ENCODE results near the gene PSMA7.

DNA sequence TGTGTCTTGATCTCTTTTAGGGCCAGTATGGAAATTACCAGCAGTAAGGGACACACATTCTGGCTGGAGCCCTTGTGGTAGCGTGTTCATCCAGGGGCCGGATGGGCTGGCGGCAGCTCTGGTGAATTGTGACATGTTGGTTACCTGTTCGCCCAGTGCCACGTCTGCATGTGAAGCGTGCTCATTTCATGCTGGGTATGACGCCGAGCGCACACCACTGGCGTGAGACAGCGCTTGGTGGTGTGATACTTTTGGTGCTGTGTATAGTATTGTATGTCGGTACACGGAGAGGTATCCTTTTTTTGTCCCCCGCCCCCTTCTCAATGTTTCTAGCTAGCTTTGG, 35.9 kb upstream of the PSMA7 start:
- TF ChIP-seq, protein P1, sequence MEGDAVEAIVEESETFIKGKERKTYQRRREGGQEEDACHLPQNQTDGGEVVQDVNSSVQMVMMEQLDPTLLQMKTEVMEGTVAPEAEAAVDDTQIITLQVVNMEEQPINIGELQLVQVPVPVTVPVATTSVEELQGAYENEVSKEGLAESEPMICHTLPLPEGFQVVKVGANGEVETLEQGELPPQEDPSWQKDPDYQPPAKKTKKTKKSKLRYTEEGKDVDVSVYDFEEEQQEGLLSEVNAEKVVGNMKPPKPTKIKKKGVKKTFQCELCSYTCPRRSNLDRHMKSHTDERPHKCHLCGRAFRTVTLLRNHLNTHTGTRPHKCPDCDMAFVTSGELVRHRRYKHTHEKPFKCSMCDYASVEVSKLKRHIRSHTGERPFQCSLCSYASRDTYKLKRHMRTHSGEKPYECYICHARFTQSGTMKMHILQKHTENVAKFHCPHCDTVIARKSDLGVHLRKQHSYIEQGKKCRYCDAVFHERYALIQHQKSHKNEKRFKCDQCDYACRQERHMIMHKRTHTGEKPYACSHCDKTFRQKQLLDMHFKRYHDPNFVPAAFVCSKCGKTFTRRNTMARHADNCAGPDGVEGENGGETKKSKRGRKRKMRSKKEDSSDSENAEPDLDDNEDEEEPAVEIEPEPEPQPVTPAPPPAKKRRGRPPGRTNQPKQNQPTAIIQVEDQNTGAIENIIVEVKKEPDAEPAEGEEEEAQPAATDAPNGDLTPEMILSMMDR (IDR thresholded peaks at IDR 0.05) = no peak
- no peak for TF ChIP-seq POLR2AphosphoS5 (IDR thresholded peaks at IDR 0.05)
